Astrocyte (in vitro differentiated cells and primary cell): ENCODE data around the gene TTF2. TPM values are rescaled to one million over a fixed set of nuclear protein-coding genes. Genes with fewer than 3 reads are reported as not detected.
A peak's percentile ranks its signal among the peaks of the same experiment; 100 is the strongest.

Experiments
- DNase-seq: peaks from one replicate; pipeline ENCODE4 v3.0.0-alpha.2; 2010; ENCODE audit warnings: low read depth
- FAIRE-seq: peaks from 2 replicates; lab custom pipeline; 2011; peaks lifted over from hg19 to GRCh38; lab: Jason Lieb, UNC
- H2AFZ ChIP-seq: 2 replicates; pipeline ENCODE4 v1.6.0; 2012; ENCODE audit warnings: low read depth, low read length, inconsistent platforms
- H3K27ac ChIP-seq: 2 replicates; pipeline ENCODE4 v1.5.1; 2011; ENCODE audit warnings: low read depth, low read length, inconsistent platforms
- H3K27me3 ChIP-seq: 2 replicates; pipeline ENCODE4 v1.6.0; 2011; ENCODE audit warnings: low read length, inconsistent platforms; ENCODE audit not compliant: insufficient read depth
- H3K36me3 ChIP-seq: 2 replicates; pipeline ENCODE4 v1.5.1; 2011; ENCODE audit warnings: low read length, inconsistent platforms; ENCODE audit not compliant: insufficient read depth
- H3K4me1 ChIP-seq: 2 replicates; pipeline ENCODE4 v1.5.1; 2011; ENCODE audit warnings: low read length, inconsistent platforms; ENCODE audit not compliant: insufficient read depth
- H3K4me2 ChIP-seq: 2 replicates; pipeline ENCODE4 v1.6.0; 2012; ENCODE audit warnings: low read length, inconsistent platforms
- H3K4me3 ChIP-seq: 2 replicates; pipeline ENCODE4 v1.5.1; 2011; ENCODE audit warnings: low read depth, mild to moderate bottlenecking, low read length, inconsistent platforms; ENCODE audit not compliant: insufficient read depth
- H3K79me2 ChIP-seq: 2 replicates; pipeline ENCODE4 v1.6.0; 2012; ENCODE audit warnings: mild to moderate bottlenecking, low read length, inconsistent platforms; ENCODE audit not compliant: insufficient read depth
- H3K9ac ChIP-seq: 2 replicates; pipeline ENCODE4 v1.6.0; 2012; ENCODE audit warnings: mild to moderate bottlenecking, low read length, inconsistent platforms
- H3K9me3 ChIP-seq: 2 replicates; pipeline ENCODE4 v1.5.1; 2012; ENCODE audit warnings: low read depth, mild to moderate bottlenecking, low read length, inconsistent platforms; ENCODE audit not compliant: insufficient read depth
- H4K20me1 ChIP-seq: 2 replicates; pipeline ENCODE4 v1.6.0; 2012; ENCODE audit warnings: low read length, inconsistent platforms; ENCODE audit not compliant: insufficient read depth
- H3K27ac Mint-ChIP-seq: one replicate; pipeline ENCODE4 v1.8.0; 2021; ENCODE audit warnings: mild to moderate bottlenecking, mixed read lengths; ENCODE audit not compliant: unreplicated experiment
- H3K27me3 Mint-ChIP-seq: one replicate; pipeline ENCODE4 v1.8.0; 2021; ENCODE audit warnings: low read depth, mixed read lengths; ENCODE audit not compliant: unreplicated experiment
- H3K36me3 Mint-ChIP-seq: one replicate; pipeline ENCODE4 v1.8.0; 2021; ENCODE audit warnings: low read depth, mixed read lengths; ENCODE audit not compliant: unreplicated experiment
- H3K4me1 Mint-ChIP-seq: one replicate; pipeline ENCODE4 v1.8.0; 2021; ENCODE audit warnings: low read depth, mixed read lengths; ENCODE audit not compliant: unreplicated experiment
- H3K4me3 Mint-ChIP-seq: one replicate; pipeline ENCODE4 v1.8.0; 2021; ENCODE audit warnings: mild to moderate bottlenecking, moderate library complexity, mixed read lengths; ENCODE audit not compliant: unreplicated experiment
- H3K9me3 Mint-ChIP-seq: one replicate; pipeline ENCODE4 v1.8.0; 2021; ENCODE audit warnings: mild to moderate bottlenecking, mixed read lengths; ENCODE audit not compliant: unreplicated experiment
- CTCF ChIP-seq: IDR thresholded peaks from 2 replicates; pipeline ENCODE4 v1.5.1; 2011; ENCODE audit warnings: low read depth, mild to moderate bottlenecking, inconsistent platforms, low read length, moderate library complexity; ENCODE audit not compliant: insufficient read depth
- EZH2 ChIP-seq: IDR thresholded peaks from 2 replicates; pipeline ENCODE4 v1.6.1; 2012; ENCODE audit warnings: mild to moderate bottlenecking, low read length, inconsistent platforms; ENCODE audit not compliant: insufficient read depth
- total RNA-seq: library from RNA; stranded (reverse); gene quantifications from 2 replicates; pipeline ENCODE4 v1.2.1, GENCODE V29; 2021

TTF2 gene
- total RNA-seq, 1 donor from 2014 or later = 23.4 TPM

GRCh38 chr1:117066367-117066766 lies 6.2 kb downstream of the TTF2 start:
- Histone ChIP-seq H3K27me3 (no peaks in the 10 kb centered on the region), H3K79me2 (peaks cover 7% of the 10 kb centered on the region)

GRCh38 chr1:117067533-117068370 lies 7.6 kb downstream of the TTF2 start:
- no peaks in the 10 kb centered on the region for H3K27me3 Mint-ChIP-seq
- no peak overlapping the region for H3K27ac Mint-ChIP-seq
- no peak for FAIRE-seq
- H3K4me3 ChIP-seq = no peak overlapping the region
- H3K79me2 ChIP-seq = peaks cover 7% of the 10 kb centered on the region
- H3K9me3 ChIP-seq = no peaks in the 10 kb centered on the region
- H3K4me2 ChIP-seq = no peak overlapping the region
- H3K36me3 Mint-ChIP-seq = peaks cover 2% of the 10 kb centered on the region
- H3K27me3 ChIP-seq = no peaks in the 10 kb centered on the region
- no peaks in the 10 kb centered on the region for H3K36me3 ChIP-seq
- no peak overlapping the region for H3K27ac ChIP-seq
- no peak overlapping the region for H2AFZ ChIP-seq
- no peak overlapping the region for H3K4me3 Mint-ChIP-seq
- H3K9ac ChIP-seq = no peak overlapping the region
- H3K4me1 Mint-ChIP-seq = peaks cover 9% of the 10 kb centered on the region
- TF ChIP-seq CTCF = peak; percentile 88
- no peak for TF ChIP-seq EZH2
- peaks cover 9% of the 10 kb centered on the region for H3K4me1 ChIP-seq
- H4K20me1 ChIP-seq = no peaks in the 10 kb centered on the region
- DNase-seq = peak; percentile 33
- no peaks in the 10 kb centered on the region for H3K9me3 Mint-ChIP-seq

More at GRCh38 chr1:117066367-117066766, 6.2 kb downstream of the TTF2 start:
- no peaks in the 10 kb centered on the region for H3K9me3 Mint-ChIP-seq
- H3K4me3 Mint-ChIP-seq = no peak overlapping the region
- peaks cover 20% of the 10 kb centered on the region for H3K4me1 ChIP-seq
- H4K20me1 ChIP-seq = no peaks in the 10 kb centered on the region
- H3K36me3 Mint-ChIP-seq = peaks cover 2% of the 10 kb centered on the region
- no peak overlapping the region for H3K9ac ChIP-seq
- no peaks in the 10 kb centered on the region for H3K27me3 Mint-ChIP-seq
- no peak overlapping the region for H3K27ac ChIP-seq
- H3K9me3 ChIP-seq = no peaks in the 10 kb centered on the region
- TF ChIP-seq CTCF (no peak), EZH2 (no peak)
- no peak overlapping the region for H3K4me3 ChIP-seq
- FAIRE-seq = no peak
- no peak for DNase-seq
- no peaks in the 10 kb centered on the region for H3K36me3 ChIP-seq
- peaks cover 20% of the 10 kb centered on the region for H3K4me1 Mint-ChIP-seq
- H3K4me2 ChIP-seq = no peak overlapping the region
- H2AFZ ChIP-seq = no peak overlapping the region
- H3K27ac Mint-ChIP-seq = no peak overlapping the region

GRCh38 chr1:117068580-117068979 lies 8.5 kb downstream of the TTF2 start:
- H3K4me1 ChIP-seq = peaks cover 9% of the 10 kb centered on the region
- H3K36me3 Mint-ChIP-seq = peaks cover 2% of the 10 kb centered on the region
- DNase-seq (no peak), FAIRE-seq (no peak)
- H3K4me3 ChIP-seq = no peak overlapping the region
- no peaks in the 10 kb centered on the region for H3K27me3 Mint-ChIP-seq
- no peak overlapping the region for H3K27ac ChIP-seq
- no peak overlapping the region for H3K27ac Mint-ChIP-seq
- no peak overlapping the region for H2AFZ ChIP-seq
- TF ChIP-seq EZH2 (no peak), CTCF (no peak)
- no peaks in the 10 kb centered on the region for H3K36me3 ChIP-seq
- H3K9ac ChIP-seq = no peak overlapping the region
- no peaks in the 10 kb centered on the region for H3K9me3 Mint-ChIP-seq
- peaks cover 7% of the 10 kb centered on the region for H3K4me1 Mint-ChIP-seq
- no peaks in the 10 kb centered on the region for H3K9me3 ChIP-seq
- no peak overlapping the region for H3K4me3 Mint-ChIP-seq
- no peak overlapping the region for H3K4me2 ChIP-seq
- H3K79me2 ChIP-seq = peaks cover 7% of the 10 kb centered on the region
- no peaks in the 10 kb centered on the region for H3K27me3 ChIP-seq
- H4K20me1 ChIP-seq = no peaks in the 10 kb centered on the region
